Measurements from ENCODE around the gene MCTP1.
A peak's percentile ranks its signal among the peaks of the same experiment; 100 is the strongest.

Gene MCTP1

DNA sequence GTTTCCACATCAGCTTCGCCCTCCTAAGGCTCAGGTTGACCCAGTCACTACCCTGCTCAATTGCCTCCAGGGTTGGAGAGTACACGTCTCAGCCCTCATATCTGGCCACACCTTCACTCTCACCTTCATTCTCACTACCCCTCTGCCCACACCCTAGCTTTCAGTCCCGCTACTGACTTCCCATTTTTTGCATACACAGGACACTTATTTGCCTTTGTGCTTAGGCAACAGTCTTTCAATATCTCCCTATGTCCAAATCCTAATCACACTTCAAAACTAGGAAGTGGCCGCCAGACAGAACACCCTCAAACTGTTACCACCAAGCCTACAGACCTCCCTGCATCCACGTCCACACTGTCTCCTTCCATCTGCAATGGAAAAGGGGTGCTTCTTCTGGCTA, 10.9 kb downstream of the MCTP1 start:
- TF ChIP-seq ZFX (IDR thresholded peaks at IDR 0.05), result no peak
- TF ChIP-seq, protein P1, sequence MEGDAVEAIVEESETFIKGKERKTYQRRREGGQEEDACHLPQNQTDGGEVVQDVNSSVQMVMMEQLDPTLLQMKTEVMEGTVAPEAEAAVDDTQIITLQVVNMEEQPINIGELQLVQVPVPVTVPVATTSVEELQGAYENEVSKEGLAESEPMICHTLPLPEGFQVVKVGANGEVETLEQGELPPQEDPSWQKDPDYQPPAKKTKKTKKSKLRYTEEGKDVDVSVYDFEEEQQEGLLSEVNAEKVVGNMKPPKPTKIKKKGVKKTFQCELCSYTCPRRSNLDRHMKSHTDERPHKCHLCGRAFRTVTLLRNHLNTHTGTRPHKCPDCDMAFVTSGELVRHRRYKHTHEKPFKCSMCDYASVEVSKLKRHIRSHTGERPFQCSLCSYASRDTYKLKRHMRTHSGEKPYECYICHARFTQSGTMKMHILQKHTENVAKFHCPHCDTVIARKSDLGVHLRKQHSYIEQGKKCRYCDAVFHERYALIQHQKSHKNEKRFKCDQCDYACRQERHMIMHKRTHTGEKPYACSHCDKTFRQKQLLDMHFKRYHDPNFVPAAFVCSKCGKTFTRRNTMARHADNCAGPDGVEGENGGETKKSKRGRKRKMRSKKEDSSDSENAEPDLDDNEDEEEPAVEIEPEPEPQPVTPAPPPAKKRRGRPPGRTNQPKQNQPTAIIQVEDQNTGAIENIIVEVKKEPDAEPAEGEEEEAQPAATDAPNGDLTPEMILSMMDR (conservative IDR thresholded peaks at IDR 0.05), result no peak
- no peak overlapping the region for H3K27ac ChIP-seq

DNA sequence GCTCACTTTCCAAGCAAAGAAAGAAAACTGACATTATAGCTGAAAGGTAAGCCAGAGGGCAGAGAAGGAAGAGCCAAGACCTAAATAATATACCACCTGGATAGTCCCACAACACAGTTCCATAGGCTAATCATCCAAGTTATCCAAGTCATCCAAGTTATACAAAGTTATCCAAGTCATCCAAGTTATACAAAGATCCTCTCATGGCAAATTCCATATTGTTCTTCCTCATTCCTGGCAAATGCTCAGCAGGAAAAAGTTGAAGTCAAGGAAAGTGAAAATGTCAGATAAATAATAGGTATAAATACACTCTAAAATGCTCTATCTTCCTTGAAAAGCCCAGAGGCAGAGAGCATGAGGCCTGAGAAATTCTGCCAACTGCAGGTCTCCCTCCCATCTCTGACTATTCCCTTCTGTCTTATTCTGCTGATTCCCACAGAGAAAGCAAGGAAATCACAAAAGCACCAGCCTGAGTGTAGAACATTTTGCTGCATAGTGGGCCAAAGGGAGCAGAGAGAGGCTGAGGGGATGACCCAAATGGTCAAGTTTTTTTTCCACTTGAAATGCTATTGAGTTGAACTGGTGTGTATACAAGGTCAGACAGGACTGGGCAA, 12.5 kb downstream of the MCTP1 start:
- TF ChIP-seq, protein P1 (conservative IDR thresholded peaks at IDR 0.05), result no peak
- no peak for TF ChIP-seq ZFX (IDR thresholded peaks at IDR 0.05)
- H3K27ac ChIP-seq, result no peak overlapping the region

DNA sequence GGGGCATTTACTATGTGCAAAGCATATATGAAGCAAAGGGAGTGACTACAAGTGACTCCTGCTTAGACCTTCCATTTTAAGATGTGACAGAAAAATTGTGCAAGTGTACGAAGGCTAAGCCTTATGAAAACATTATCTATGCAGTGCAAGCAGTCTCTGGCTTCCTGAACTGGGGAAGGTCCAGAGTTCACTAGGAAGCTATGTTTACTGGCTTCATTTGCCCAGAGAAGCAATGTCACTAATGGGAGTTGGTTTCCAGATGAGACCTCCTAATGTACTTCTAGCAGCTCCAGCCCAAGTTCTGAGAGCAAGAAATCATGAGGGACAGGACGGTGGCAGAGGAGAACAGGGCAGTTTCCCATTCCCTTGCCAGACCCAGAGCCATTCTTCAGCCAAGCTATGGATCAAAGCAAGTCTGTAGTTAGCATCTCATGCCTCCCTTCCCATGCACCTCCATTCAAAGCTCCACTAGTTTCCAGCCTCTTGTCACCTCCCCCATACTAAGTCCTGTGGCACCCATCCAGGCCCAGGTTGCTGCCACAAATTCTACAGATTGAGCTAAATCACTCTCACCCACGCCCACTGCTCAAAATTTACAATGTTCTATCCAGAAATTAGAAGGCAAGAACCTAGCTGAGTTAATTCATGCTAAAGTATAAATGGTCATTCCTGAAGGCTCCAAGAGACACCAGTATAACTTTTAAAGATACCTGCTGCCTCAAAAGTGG, 21.8 kb downstream of the MCTP1 start:
- H3K27ac ChIP-seq, result no peak overlapping the region
- TF ChIP-seq ZFX (IDR thresholded peaks at IDR 0.05), result no peak
- TF ChIP-seq, protein P1 (conservative IDR thresholded peaks at IDR 0.05), result no peak

DNA sequence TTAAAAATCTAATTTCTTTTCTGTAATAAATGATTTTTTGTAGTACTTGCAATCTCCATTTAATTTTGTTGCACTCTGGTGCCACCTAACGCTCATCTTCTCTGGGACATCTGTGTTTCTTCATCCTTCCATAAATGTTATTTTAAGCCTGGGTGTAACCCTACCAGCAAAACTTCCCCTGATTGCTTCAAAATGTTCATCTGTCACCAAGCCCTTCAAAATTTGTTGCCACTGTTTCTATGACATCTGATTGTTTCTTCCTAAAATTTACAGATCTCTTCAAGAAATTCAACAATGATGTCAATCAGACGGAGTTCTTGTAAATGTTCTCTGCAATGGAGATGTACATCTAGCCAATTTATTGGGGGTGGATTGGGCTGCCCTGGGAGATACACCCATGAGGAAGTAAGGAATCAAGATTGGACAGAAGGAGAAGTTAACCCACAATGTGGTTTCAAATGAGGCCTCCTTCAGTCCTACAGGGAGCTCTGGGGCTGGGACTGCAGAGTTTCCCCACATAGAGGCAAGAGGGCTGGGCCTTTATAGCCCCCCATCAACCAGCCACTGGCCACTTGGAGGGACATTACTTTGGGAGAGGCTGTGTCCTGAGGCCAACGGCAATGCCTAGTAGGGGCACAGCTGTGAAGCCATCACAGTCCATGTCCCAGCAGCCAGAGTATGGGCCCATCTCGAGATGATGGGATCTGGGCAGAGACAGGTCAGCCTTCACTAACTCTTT, 23.3 kb downstream of the MCTP1 start:
- no peak for TF ChIP-seq ZFX (IDR thresholded peaks at IDR 0.05)
- TF ChIP-seq, protein P1 (conservative IDR thresholded peaks at IDR 0.05), result peak; percentile 81
- H3K27ac ChIP-seq, result no peak overlapping the region

DNA sequence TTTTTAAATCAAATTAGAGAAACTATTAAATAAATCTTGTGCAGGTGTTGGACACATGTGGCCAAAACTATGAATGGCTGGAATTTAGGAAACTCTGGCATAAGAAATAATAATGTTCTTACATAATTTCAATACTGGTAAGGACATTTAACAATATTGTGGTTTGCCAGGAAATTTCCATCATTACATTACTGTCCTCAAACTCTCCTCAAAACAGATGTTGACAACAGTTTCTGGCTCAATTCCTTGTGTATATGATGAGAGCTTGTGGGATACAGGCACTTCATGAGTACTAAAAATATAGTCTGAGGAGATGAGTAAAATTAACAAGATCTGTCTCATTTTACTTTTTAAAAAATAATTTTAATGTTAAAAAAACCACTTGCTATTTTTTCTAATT, 27.9 kb downstream of the MCTP1 start:
- no peak overlapping the region for H3K27ac ChIP-seq
- no peak for TF ChIP-seq ZFX (IDR thresholded peaks at IDR 0.05)
- TF ChIP-seq, protein P1 (conservative IDR thresholded peaks at IDR 0.05), result no peak

DNA sequence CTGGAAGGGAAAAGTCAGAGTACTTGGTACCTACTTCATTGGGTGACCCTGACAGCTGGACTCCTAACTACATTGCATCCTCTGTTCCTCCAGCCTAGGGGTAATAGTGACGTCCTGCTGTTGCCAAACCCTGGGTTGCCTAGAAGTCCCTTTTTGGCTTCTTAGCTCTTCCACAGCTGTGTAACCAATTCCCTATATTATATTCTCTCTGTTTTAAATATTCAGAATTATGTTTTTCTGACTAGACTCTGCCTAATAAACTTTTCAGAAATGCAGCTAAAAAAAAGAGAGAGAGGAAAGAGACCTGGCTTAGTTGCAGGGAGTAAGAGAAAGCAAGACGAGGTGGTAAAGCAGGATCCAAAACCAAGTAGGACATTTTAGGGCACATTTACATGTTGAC, 28.4 kb downstream of the MCTP1 start:
- TF ChIP-seq ZFX (IDR thresholded peaks at IDR 0.05), result no peak
- H3K27ac ChIP-seq, result no peak overlapping the region

DNA sequence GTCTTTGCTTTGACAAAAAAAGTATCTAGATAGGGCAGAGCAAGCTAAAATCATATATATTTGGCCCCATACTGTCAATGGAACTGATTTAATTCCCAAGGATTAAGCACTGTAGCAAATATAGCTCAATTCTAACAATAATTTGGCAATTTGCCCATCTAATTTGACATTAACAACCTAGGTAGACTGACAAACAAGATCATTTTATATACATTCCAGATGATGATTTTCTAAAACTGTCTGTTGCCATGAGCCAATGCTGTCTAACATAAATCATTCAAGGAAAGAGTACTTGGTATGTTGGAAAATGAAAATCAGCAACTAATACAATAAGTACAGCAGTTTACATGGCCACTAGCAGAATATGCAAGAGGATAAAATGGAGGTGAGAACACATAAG, 32.1 kb downstream of the MCTP1 start:
- H3K27ac ChIP-seq, result no peak overlapping the region
- TF ChIP-seq, protein P1 (conservative IDR thresholded peaks at IDR 0.05), result no peak
- no peak for TF ChIP-seq ZFX (IDR thresholded peaks at IDR 0.05)
